Testis (tissue), 3 donors: ENCODE data around the gene COL16A1. TPM values are rescaled to one million over a fixed set of nuclear protein-coding genes. Genes with fewer than 3 reads are reported as not detected.

Experiments used
- DNase-seq: peaks from one replicate; pipeline ENCODE4 v3.0.0-alpha.2; 2019
- H3K27ac ChIP-seq, 2 donors: fragments of 200-600 bp; sonication (generic); one replicate each; pipeline ENCODE4 v1.5.1; 2019
- H3K27me3 ChIP-seq: fragments of 200-600 bp; sonication (generic); one replicate; pipeline ENCODE4 v1.5.1; 2019
- H3K36me3 ChIP-seq: fragments of 200-600 bp; sonication (generic); one replicate; pipeline ENCODE4 v1.5.1; 2017; ENCODE audit warnings: low read depth; ENCODE audit errors: missing control alignments
- H3K4me1 ChIP-seq: fragments of 200-600 bp; sonication (generic); one replicate; pipeline ENCODE4 v1.5.1; 2019
- H3K4me3 ChIP-seq, 2 donors: fragments of 200-600 bp; sonication (generic); one replicate each; pipeline ENCODE4 v1.5.1; 2017 to 2019
- H3K9me3 ChIP-seq: fragments of 200-600 bp; sonication (generic); one replicate; pipeline ENCODE4 v1.5.1; 2017
- CTCF ChIP-seq, 3 experiments: fragments of 450-650 bp in 2 of 3; fragments of 200-600 bp in 1 of 3; sonication (generic) in 1 of 3; IDR thresholded peaks; one replicate each; pipeline ENCODE4 v1.5.1; 2016 to 2019; ENCODE audit warnings: antibody characterized with exemption in 3 of 3, mild to moderate bottlenecking in 2 of 3, moderate library complexity in 1 of 3
- POLR2A ChIP-seq: fragments of 450-650 bp; IDR thresholded peaks from one replicate; pipeline ENCODE4 v1.6.1; 2017; ENCODE audit warnings: antibody characterized with exemption, mild to moderate bottlenecking, moderate library complexity
- WGBS, 2 donors: methylation state at CpG; one replicate each; pipeline ENCODE4 v1.1.5; 2018; 5-methylcytosine and 5-hydroxymethylcytosine counted together
- intact Hi-C: fragments of 100-400 bp; cut with DNase I; formaldehyde crosslinking; loops from one replicate; pipeline ENCODE4 v1.15.1; 2023; ENCODE audit warnings: low total_unique reads
- polyA plus RNA-seq: library from polyadenylated mRNA; stranded (reverse); fragments of 350-450 nt; fragmentation: Illumina TruSeq; extraction: RNeasy Lipid Tissue Mini Kit (QIAGEN cat#74804); gene quantifications from one replicate; pipeline ENCODE4 v1.2.3, GENCODE V29; 2014; ENCODE audit warnings: low read depth, low replicate concordance; ENCODE audit not compliant: insufficient read depth
- total RNA-seq, 2 donors: library from RNA; depleted of rRNA; stranded (reverse); fragments of >200 nt; gene quantifications; one replicate each; pipeline ENCODE4 v1.2.3, GENCODE V29; 2016

COL16A1 gene
- total and polyA plus RNA-seq, 3 donors from 2014 or later: 96.4 to 120 (median 101) TPM

GRCh38 chr1:31746687-31747086 lies 42.9 kb upstream of the COL16A1 start:
- no peak for TF ChIP-seq CTCF (IDR thresholded peaks at IDR 0.05)
- TF ChIP-seq POLR2A: no peak
- no peaks in the 10 kb centered on the region for H3K9me3 ChIP-seq
- peaks cover 34% of the 10 kb centered on the region for H3K4me1 ChIP-seq
- no peaks in the 10 kb centered on the region for H3K27me3 ChIP-seq
- WGBS, 2 donors: 56 to 66% methylated on average over 7 of the region's 7 CpGs
- no peak overlapping the region for H3K4me3 ChIP-seq
- no peaks in the 10 kb centered on the region for H3K36me3 ChIP-seq
- no peak for DNase-seq
- intact Hi-C loops: no loop called here
- H3K27ac ChIP-seq: no peak overlapping the region

GRCh38 chr1:31745946-31746670 lies 42.3 kb upstream of the COL16A1 start:
- peak in 2 of 3 experiments; percentile 3 to 11 for TF ChIP-seq CTCF (IDR thresholded peaks at IDR 0.05)
- no peak for TF ChIP-seq POLR2A
- WGBS, 2 donors: 62 to 63% methylated on average over 14 to 15 of the region's 15 CpGs
- DNase-seq: no peak
- Histone ChIP-seq H3K4me1 (peaks cover 33% of the 10 kb centered on the region), H3K4me3 (no peak overlapping the region), H3K9me3 (no peaks in the 10 kb centered on the region), H3K27ac (no peak overlapping the region), H3K27me3 (no peaks in the 10 kb centered on the region), H3K36me3 (no peaks in the 10 kb centered on the region)
- intact Hi-C loops: no loop called here

- Histone ChIP-seq H3K27me3 (no peaks in the 10 kb centered on the region), H3K27ac (no peak overlapping the region), H3K36me3 (no peaks in the 10 kb centered on the region), H3K4me3 (no peak overlapping the region), H3K9me3 (no peaks in the 10 kb centered on the region), H3K4me1 (peaks cover 26% of the 10 kb centered on the region)
- intact Hi-C loops: no loop called here
- TF ChIP-seq CTCF (IDR thresholded peaks at IDR 0.05) (peak; percentile 58 to 68 (median 64)), POLR2A (no peak)
- peak; percentile 75 for DNase-seq
- 45 to 72% methylated on average over 2 to 4 of the region's 4 CpGs for WGBS, 2 donors
Observed at GRCh38 chr1:31745096-31745945, 41.5 kb upstream of the COL16A1 start.

- intact Hi-C loops: no loop called here
- TF ChIP-seq CTCF (IDR thresholded peaks at IDR 0.05): no peak
- no peak for TF ChIP-seq POLR2A
- 89 to 96% methylated on average over 19 to 28 of the region's 28 CpGs for WGBS, 2 donors
- Histone ChIP-seq H3K36me3 (no peaks in the 10 kb centered on the region), H3K4me1 (peaks cover 21% of the 10 kb centered on the region), H3K27ac (no peak overlapping the region), H3K9me3 (no peaks in the 10 kb centered on the region), H3K4me3 (no peak overlapping the region), H3K27me3 (no peaks in the 10 kb centered on the region)
- DNase-seq: no peak
Observed at GRCh38 chr1:31744165-31744888, 40.5 kb upstream of the COL16A1 start.
